NCI-H526 treated with DMSO at 0.1 percent for 48 hours (cell line): ENCODE measurements around the gene ETS1.

ENCODE experiments used
- DNase-seq: peaks from one replicate; lab custom pipeline; 2025; lab: John Stamatoyannopoulos, UW

ETS1 gene

GRCh38 chr11:128424851-128425285 lies 162.5 kb downstream of the ETS1 start:
- no peak for DNase-seq

GRCh38 chr11:128424271-128424711 lies 163.1 kb downstream of the ETS1 start:
- DNase-seq, result no peak

- peak; percentile 98 for DNase-seq
Observed at GRCh38 chr11:128422576-128423370, 164.6 kb downstream of the ETS1 start.

GRCh38 chr11:128421577-128422330 lies 165.6 kb downstream of the ETS1 start:
- no peak for DNase-seq

- no peak for DNase-seq
Observed at GRCh38 chr11:128420951-128421350, 166.4 kb downstream of the ETS1 start.

- no peak for DNase-seq
Observed at GRCh38 chr11:128420265-128420664, 167.1 kb downstream of the ETS1 start.

GRCh38 chr11:128419012-128419767 lies 168.2 kb downstream of the ETS1 start:
- no peak for DNase-seq

- DNase-seq, result no peak
Observed at GRCh38 chr11:128417607-128418324, 169.6 kb downstream of the ETS1 start.

- DNase-seq, result no peak
Observed at GRCh38 chr11:128416976-128417375, 170.4 kb downstream of the ETS1 start.

GRCh38 chr11:128415539-128415938 lies 171.8 kb downstream of the ETS1 start:
- no peak for DNase-seq

GRCh38 chr11:128412847-128413791 lies 174.2 kb downstream of the ETS1 start:
- DNase-seq, result no peak

- DNase-seq, result no peak
Observed at GRCh38 chr11:128411812-128412211, 175.5 kb downstream of the ETS1 start.

- DNase-seq, result no peak
Observed at GRCh38 chr11:128411150-128411549, 176.2 kb downstream of the ETS1 start.

- no peak for DNase-seq
Observed at GRCh38 chr11:128409476-128409875, 177.9 kb downstream of the ETS1 start.
